HG03175 (cell line): ENCODE data around the gene ATF7.

Source experiments
- ATAC-seq: cut with Tn5 transposase; IDR thresholded peaks from one replicate; pipeline ENCODE4 v1.9.1; 2021; ENCODE audit warnings: mild to moderate bottlenecking, moderate library complexity; ENCODE audit not compliant: unreplicated experiment

Gene ATF7

DNA sequence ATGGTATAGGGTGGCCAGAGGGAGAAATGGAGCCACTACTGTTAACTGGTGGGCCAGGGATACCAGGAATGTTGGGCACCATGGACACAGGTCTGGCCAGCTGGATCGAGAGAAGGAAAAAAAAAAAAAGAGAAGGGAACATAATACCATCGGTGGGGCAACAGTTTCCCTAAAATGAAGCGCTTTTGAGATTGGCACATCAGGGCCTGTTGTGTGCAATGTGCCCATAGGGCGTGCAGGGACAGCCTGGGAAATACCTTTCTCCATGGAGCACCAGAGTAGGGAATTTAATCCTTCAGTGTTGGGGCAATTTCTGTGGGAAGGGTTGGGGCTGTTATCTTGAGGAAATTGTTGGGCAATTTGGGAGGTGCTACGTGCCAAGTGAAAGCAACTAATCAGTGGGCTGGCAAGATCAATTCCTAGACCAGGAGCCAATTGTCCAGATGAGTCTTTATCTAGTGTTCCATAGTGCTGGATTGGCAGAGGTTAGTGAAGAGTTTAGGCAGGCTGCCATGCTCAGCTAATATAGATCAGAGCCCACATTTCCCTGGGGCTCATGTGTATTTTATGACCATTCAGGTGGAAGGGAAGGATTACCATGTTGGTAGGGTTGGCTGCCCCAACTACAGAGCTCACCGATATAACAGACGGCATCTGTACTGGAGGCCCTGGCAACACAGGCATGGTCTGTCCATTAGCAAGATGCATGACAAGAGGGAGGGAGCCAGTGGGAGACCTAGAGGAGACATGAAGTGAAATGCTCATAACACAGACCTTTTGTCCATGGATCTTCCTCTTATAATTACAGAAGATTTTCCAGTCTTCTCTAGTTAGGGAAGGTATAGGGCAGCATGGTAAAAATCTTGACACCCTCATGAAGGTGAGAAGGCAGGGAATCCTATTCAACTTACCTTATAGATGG is 93.4 kb downstream of the ATF7 start:
- ATAC-seq, result no peak

DNA sequence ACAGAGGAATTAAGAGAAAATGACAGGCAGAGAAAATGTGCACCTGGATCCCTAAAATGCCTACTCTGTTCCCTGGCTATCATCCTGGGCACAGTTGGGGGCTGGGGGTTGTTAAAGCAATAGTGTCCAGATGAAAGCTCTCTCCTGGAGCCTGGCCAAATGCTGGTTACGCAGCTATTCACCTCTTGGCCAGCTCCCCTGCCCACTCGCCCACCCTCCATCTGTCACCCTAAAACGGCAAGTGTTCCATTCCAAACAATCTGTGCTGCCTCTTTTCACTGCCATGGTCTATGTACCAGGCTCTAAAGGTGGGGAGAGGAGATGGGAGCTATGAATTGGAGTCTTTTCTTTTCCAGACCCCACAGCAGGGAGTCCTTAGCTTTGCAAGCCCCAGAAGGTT is 94.2 kb downstream of the ATF7 start:
- no peak for ATAC-seq

DNA sequence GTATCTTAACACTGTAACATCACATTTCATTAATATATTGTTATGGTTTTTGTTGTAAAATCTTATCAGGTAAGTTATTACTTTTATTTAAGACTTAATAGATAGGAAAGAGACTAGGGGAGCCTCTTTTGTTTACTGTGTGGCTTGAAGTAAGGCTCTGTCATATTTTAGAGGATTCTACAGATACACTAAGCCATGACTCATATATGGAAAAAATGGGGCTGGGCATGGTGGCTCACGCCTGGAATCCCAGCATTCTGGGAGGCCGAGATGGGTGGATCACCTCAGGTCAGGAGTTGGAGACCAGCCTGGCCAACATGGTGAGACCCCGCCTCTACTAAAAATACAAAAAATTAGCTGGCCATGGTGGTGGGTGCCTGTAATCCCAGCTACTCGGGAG is 95.3 kb downstream of the ATF7 start:
- no peak for ATAC-seq

DNA sequence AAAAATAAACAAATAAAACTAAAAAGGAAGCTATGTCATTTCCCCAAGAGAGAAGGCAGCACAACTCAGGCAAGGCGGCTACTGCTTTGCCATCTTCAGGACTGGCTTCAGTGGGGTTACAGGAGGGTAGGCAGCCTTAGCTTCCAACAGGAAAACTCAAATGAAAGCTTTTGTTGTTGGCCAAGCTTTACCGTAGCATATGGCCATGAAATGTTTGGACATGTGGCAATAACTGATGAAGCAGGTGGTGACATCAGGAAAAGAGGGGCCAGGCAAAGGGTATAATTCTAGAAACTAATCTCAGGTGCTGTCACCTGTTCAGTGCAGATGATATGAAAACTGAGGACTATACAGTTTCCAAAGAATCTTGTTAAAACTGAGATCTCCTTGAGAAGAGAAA is 96.1 kb downstream of the ATF7 start:
- ATAC-seq, result no peak

DNA sequence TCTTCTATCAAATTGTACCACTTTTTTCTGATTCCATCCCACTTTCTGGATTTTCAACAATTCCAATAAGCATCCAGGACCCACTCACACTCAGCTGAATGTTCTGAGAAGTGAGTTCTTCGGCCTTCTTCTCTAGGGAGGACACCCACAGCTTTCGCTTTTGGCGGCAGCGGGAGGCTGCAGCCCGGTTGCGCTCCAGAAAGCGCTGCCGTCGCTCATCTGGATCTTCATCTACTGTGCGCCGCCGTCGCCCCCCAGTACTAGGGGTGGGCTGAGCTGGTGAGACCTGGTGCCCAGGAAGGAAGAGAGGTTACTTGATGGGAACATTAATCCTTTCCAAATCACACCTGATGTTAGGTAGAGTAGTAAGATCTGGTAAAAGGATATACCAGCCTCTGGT is 101.7 kb downstream of the ATF7 start:
- no peak for ATAC-seq

GRCh38 chr12:53523131-53523530 is 103.1 kb downstream of the ATF7 start:
- no peak for ATAC-seq

GRCh38 chr12:53518381-53518780 is 107.8 kb downstream of the ATF7 start:
- no peak for ATAC-seq

DNA sequence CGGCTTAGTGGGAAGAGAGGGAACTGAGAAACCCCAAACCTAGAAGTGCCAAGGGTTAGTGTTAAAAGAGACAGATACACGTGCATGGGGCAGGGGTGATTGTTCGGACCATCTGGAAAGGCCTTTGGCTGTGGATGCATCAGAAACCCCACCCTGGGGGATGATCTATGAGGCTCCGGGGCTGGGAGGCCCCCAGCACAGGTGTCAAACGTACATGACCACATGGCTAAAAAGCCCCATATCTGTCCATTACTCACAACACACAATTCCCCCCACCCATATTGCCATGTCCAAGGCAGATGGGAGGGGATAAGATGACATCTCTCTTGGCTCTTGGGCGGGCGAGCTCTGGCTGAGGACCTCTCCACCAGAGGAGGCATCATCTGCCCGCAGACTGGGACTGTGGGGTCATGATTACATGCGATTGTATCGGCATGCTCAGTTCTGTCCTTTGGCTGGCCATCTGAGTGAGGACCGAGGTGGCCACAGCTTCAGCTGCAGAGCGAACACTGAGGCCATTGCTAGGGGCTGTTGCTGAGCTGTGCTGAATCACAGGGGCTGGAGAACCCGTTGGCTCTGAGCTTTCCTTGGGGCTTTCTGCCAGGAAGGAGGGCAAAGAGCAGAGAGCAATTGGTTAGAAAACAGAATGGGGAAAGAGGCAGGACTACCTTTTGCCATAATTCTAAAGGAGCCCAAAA is 109.3 kb downstream of the ATF7 start:
- ATAC-seq, result no peak

- no peak for ATAC-seq
Measured at GRCh38 chr12:53515291-53515680, 110.9 kb downstream of the ATF7 start.

- no peak for ATAC-seq
Measured at GRCh38 chr12:53514628-53515290, 111.4 kb downstream of the ATF7 start.

DNA sequence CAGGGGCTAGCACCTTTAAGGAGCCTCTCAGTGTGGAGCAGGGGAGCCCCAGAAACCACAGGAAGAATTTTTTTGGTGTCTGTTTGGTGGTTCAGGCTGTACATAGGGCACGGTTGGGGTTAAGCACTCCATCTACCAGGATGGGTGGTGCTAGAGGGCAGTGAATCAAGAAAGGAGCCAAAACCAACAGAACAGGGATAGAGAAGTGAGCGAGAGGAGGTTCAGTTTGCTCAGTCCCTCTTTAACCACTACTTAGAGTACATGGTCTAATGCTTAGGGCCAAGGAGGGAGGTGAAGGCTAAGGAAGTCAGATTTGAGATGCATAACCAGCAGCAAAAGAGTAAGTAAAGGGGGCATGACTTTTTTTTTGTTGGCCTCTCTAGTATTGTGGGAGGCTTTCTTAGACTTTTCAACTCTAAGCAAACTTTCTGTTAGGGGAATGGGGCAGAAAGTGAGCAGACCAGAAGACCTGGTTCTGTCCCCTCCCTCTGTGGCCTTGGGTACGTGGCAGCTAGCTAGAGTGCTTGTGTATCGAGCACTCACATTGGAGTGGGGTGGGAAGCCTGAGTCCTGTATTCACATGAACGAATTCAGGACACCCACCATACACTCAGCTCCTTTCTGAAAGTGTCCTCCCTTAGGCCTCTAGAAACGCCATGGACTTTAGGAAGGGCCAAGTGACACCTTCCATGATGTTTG is 112.3 kb downstream of the ATF7 start:
- no peak for ATAC-seq

DNA sequence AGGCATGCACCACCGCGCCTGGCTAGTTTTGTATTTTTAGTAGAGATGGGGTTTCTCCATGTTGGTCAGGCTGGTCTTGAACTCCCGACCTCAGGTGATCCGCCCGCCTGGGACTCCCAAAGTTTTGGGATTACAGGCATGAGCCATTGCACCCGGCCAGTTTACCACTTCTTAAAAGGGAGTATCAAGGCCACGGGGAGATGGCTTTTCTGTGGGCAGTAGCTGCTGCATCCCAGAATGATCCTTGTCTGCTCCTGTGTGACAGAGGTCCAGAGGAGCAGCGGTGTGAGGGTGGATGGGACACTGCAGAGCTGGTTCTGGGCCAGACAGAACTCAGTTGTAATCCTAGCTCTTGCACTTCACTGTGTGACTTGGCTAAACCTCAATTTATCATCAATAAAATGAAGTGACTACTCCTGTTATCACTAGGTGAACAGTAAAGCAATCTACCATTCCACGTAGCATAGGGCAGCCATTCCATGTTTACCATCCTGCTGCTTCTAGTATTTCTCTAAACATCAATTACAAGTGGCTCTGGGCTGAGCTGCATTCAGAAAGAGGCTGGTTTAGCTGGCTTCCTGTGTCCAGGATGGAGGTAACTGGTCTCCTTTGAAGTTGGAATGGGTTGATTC is 115.9 kb downstream of the ATF7 start:
- ATAC-seq, result no peak

DNA sequence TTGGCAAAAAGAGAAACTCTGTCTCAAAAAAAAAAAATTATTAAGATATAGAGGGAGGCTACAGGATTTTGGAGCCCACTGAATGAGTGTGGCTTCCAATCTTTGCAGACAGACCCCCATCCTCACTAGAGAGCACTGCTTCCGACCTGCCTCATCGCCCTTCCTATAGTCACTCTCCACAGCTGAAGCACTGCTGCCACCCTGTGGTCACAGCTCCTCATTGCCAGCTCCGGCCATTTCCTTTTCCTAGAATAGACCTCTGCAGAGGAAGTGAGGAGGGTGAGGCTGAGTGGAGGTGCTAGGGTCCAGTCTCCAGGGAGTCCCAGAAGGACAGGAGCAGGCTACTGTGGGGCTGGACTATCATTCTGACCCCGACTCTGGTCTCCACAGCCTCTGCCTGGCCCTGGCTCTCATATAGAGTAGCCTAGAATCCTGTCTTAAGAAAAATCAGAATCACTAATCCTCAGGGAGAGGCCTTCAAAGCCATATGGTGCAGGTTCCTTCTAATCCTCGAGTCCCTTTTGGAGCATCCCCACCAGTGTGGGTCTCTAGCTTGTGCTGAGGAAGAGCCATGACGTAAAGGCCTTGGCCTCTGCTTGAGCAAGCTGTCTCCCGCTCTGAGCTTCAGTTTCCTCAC is 117.5 kb downstream of the ATF7 start:
- ATAC-seq, result peak; percentile 89

- ATAC-seq, result no peak
Measured at GRCh38 chr12:53507603-53507885, 118.6 kb downstream of the ATF7 start.

DNA sequence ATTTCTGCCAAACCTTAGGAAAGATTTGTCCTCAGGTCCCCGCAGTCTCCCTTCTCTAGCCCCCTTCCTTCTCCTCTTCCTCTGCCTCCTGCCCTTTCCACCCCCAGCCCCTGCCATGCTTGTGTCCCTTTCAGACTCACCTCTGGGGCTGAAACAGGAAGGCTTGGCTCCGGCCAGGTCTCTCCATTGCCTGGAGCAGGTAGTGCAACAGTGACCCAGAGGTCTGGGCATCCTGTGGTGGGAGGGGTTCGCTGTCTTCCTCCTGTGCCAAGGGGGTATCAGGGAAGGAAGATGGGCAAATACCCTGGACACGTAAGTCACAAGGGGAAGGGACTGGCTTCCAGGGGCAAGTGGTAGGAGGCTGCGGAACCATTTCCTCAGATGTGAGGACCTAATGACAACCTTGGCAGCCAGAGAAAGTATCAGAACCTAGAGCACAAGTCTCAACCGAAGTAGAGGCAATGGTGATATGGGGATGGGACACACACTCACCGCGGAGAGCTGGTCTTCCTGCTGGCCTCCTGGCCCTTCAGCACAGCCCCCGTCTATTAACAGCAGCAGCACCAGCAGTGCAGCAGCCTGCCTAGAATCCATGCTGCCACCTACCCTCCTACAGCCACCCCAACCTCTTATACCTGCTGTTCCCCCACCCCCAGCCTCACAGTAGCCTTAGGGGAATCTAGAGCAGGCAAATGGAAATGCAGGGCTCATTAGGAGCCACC is 119.1 kb downstream of the ATF7 start, which contains the start of gene NPFF:
NPFF (minus strand) TSS at position 604 of the 722 bp plus-strand sequence; CDS start at position 594, 10 bp downstream.
- ATAC-seq, result no peak

- no peak for ATAC-seq
Measured at GRCh38 chr12:53506450-53506785, 119.8 kb downstream of the ATF7 start.

DNA sequence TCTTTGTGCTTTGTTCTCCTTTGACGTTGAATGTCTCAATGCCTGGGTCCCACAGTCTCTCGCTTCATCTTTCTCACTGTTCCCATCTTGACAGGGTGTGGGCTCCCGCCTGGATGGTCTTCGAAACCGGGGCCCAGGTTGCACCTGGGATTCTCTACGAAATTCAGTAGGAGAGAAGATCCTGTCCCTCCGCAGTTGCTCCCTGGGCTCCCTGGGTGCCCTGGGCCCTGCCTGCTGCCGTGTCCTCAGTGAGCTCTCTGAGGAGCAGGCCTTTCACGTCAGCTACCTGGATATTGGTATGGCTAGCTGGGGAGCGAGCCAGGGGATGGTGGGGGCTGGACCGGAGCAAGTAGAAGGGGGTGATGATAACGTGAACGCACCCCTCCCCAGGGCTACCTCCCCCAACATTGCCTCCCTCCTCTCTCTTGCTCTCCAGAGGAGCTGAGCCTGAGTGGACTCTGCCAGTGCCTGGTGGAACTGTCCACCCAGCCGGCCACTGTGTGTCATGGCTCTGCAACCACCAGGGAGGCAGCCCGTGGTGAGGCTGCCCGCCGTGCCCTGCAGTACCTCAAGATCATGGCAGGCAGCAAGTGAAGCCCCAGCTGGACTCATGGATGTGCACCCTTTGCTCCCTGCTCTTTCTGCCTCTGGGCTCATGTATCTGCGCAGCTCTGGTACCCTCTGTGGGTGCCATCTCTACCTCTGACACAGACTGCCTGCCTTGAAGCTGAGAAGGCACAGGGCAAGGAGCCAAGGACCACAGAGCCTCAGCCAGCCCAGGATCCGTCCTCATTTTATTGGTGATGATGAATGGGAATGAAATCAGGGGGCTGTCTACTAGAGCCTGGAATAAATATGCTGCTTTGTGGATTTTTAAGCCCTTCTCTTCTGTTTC is 120.4 kb downstream of the ATF7 start:
- no peak for ATAC-seq

- ATAC-seq, result no peak
Measured at GRCh38 chr12:53505086-53505485, 121.1 kb downstream of the ATF7 start.
